Effector CD8-positive, alpha-beta T cell (primary cell): ENCODE data around the gene MSANTD2.
"Not testable (repeated sequence)": the region's sequence is repeated elsewhere in the genome, so short reads cannot be mapped to it uniquely, and the experiment has no call there.

ENCODE experiments used
- DNase-seq: peaks from one replicate; lab custom pipeline; 2025; lab: John Stamatoyannopoulos, UW

MSANTD2 gene

GRCh38 chr11:124770959-124771358, 29.2 kb downstream of the MSANTD2 start:
- DNase-seq, result not testable (repeated sequence)

DNA sequence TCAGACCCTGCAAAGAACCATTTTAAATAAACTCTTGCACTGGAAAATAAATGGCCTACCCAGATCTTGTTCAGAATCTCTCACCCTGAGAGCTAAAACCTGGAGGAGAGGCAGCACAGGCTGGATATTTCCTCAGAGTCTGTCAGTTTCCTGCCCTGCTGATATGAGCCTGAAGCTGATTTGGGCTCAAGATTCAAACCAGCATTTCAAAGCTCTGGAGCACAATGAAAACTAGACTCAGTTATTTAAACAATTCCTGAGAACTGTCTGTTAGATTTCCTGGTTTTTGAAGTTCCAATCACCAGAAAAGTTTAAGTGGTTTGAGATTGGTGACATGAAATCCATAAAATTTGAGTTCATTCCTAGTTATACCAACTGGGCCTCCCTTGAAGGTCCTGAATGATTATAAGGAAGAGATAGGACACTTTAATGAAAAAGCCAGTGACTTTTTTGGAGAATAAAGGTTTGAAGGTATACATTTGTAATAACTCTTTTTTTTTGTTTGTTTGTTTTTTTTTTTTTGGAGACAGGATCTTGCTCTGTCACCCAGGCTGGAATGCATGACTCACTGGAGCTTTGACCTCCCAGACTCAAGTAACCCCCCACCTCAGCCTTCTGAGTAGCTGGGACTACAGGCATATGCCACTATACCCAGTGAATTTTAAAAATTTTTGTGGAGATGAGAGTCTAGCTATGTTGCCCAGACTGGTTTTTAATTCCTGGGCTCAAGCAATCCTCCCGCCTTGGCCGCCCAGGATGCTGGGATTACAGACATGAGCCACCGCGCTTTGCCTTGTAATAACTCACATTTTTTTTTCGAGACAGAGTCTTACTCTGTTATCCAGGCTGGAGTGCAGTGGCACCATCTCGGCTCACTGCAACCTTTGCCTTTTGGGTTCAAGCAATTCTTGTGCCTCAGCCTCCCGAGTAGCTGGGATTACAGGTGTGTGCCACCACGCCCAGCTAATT, 30.1 kb downstream of the MSANTD2 start:
- DNase-seq, result no peak

DNA sequence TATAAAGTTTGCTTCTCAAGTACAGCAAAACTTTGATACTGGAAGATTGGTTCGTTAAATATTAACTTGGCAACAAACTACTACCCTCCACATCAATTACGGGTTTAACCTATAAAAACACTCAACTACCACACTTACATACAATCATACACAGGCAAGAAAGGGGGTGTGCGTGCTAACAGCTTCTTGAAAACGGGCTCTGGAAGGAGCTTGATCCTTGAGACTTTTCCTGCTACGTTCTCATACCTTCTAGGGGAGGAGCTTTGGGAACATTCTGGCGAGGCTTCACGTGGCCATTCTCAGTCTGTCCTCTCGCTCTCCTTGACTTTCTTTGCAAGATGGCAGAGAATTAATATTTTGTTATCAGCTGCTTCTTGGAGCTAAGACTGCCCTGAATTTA, 31.3 kb downstream of the MSANTD2 start:
- DNase-seq, result no peak

GRCh38 chr11:124766156-124766555, 34.0 kb downstream of the MSANTD2 start:
- no peak for DNase-seq

- peak; percentile 85 for DNase-seq
Measured at GRCh38 chr11:124763156-124763947, 36.9 kb downstream of the MSANTD2 start.

DNA sequence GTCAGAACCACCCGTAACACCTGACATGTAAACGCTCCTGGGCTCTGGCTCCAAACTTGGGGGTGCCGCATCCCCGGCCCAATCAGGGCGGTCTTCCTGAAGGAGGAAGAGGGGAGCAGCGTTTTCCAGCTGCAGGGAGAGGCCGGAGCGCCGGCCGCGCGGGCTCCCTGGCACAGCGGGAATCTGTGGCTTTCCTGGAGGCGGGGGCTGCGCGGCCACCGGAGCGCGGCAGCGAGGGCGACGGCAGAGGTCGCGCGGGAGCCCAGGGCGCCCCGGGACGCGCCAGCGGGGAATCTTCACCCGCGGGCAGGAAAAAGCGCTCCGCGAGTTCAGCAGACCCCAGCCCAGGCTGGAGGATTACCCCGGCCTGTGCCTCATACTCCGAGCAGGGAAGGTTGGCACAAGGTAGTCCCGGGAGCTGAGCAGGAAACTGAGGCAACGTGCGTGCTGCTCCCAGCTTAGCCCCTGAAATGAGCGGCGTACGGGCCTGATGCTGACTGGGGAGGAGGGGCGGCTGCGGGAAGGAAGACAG, 37.5 kb downstream of the MSANTD2 start:
- DNase-seq, result no peak

GRCh38 chr11:124762105-124762623, 38.0 kb downstream of the MSANTD2 start, which contains the start of gene ESAM:
Gene ESAM (minus strand): TSS chr11:124762290. CDS start chr11:124762154, 136 bp downstream.
- DNase-seq, result peak; percentile 50

GRCh38 chr11:124761301-124762104, 38.7 kb downstream of the MSANTD2 start:
- DNase-seq, result no peak

- no peak for DNase-seq
Measured at GRCh38 chr11:124760806-124761205, 39.4 kb downstream of the MSANTD2 start.

DNA sequence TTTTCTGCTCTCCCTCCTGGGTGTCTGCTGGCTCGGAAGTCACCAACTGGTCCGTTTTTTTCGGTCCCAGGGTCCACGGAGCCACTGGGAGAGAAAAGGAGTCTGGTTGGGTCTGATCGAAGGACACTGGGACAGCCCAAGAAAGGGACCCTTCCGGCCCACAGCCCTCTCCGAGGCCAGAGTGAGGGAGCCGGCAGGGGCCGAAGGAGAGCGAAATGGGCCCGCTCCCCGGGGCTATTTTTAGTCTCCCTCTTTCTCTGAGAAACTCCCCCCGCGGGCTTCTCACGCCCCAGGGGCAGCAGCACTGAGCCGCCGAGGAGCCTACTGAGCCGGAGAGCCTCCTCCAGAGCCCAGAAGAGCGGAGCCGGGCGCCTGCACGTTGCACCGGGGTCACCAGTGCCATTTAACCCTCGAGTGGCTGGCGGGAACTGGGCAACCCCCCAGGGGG, 40.0 kb downstream of the MSANTD2 start:
- DNase-seq, result no peak

- no peak for DNase-seq
Measured at GRCh38 chr11:124759266-124760204, 40.7 kb downstream of the MSANTD2 start.

GRCh38 chr11:124758355-124759265, 41.6 kb downstream of the MSANTD2 start:
- peak; percentile 43 for DNase-seq

GRCh38 chr11:124757320-124757719, 42.9 kb downstream of the MSANTD2 start:
- DNase-seq, result no peak

GRCh38 chr11:124756753-124757227, 43.4 kb downstream of the MSANTD2 start:
- no peak for DNase-seq

DNA sequence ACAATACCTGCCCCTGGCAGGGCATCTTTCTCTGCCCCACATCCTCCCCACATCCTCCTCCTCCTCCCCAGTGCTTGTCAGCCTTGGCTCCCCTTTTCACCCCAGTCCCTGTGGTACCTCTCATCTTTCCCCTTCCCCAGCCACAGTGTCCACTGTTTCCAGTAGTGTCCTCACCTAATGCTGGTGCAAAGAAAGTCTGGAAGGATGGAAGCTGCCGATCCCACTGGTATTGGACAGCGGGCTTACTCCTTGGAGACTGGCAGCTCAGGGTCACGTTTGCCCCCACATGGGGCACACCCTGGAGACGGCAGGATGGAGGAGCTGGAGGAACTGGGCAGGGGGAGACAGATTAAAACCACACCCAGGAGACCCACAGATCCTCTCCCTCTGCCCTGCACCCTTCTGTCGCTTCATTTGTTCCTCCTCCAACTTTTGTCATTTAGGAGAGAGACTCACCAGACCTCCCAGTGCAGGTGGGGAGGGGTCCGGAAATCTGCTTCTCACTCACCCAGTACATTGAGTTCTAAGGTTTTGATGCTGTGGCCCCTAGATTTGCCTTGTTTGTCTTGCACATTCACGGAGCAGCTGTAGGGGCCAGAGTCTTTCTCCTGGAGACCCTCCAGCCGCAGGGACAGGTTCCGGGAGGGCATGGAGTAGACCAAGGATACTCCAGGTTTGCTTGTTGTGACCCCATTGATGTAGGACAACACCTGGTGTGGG, 44.0 kb downstream of the MSANTD2 start:
- DNase-seq, result no peak

- no peak for DNase-seq
Measured at GRCh38 chr11:124754710-124755109, 45.5 kb downstream of the MSANTD2 start.

- DNase-seq, result no peak
Measured at GRCh38 chr11:124754309-124754708, 45.9 kb downstream of the MSANTD2 start.

DNA sequence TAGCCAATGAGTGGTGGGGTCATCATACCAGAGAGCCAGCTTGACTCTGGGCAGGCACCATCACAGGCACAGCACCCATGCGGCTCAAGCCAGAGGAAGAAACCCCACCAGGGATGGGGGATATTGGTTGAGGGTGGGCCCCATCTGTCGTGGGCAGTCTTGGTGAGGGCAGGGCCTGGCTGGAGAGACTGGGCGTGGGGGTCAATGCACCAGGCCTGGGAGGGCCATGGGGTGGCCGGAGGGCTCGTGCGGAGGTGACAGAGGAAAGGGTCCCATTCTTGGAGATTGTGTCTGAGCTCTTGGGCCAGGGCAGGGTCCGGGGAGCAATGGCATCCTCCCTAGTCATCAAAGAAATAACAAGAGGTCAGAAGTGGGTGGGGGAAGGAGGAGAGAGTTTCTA, 46.6 kb downstream of the MSANTD2 start:
- DNase-seq, result no peak
